A673 (cell line): ENCODE measurements around the gene IL6R. TPM values are rescaled to one million over a fixed set of nuclear protein-coding genes. Genes with fewer than 3 reads are reported as not detected.

Experiments
- BruUV-seq: library from RNA; stranded (reverse); fragments of 400-500 nt; replicated peaks from 2 replicates; lab custom pipeline; 2021; lab: Mats Ljungman, UMichigan
- CTCF ChIA-PET: fragments of 300-600 bp; sonication (Branson Sonifier 250); formaldehyde crosslinking; loops from one replicate; lab custom pipeline; 2022; ENCODE audit warnings: antibody characterized with exemption; lab: Charles Lee
- POLR2A ChIA-PET: fragments of 300-600 bp; sonication (Branson Sonifier 250); formaldehyde crosslinking; loops from one replicate; lab custom pipeline; 2022; ENCODE audit warnings: antibody characterized with exemption; ENCODE audit not compliant: low non-redundant PET; lab: Charles Lee
- DNase-seq: peaks from one replicate; pipeline ENCODE4 v3.0.0-alpha.2; 2015; ENCODE audit warnings: low spot score
- H3K27ac ChIP-seq: fragments of 200-600 bp; sonication (generic); 2 replicates; pipeline ENCODE4 v1.5.1; 2016; ENCODE audit warnings: mixed run types, low read depth, mild to moderate bottlenecking, mixed read lengths, antibody characterized with exemption, low read length; ENCODE audit not compliant: poor library complexity, severe bottlenecking
- H3K27me3 ChIP-seq: fragments of 200-600 bp; sonication (generic); replicated peaks from 2 replicates; pipeline ENCODE4 v1.6.1; 2017; ENCODE audit warnings: mixed run types, low read depth, mild to moderate bottlenecking, mixed read lengths, antibody characterized with exemption, low read length; ENCODE audit not compliant: insufficient read depth, poor library complexity
- H3K36me3 ChIP-seq: fragments of 200-600 bp; sonication (generic); 2 replicates; pipeline ENCODE4 v1.6.1; 2016; ENCODE audit warnings: mixed run types, mild to moderate bottlenecking, mixed read lengths, antibody characterized with exemption, low read length; ENCODE audit not compliant: insufficient read depth, poor library complexity, severe bottlenecking
- H3K4me1 ChIP-seq: fragments of 200-600 bp; sonication (generic); 2 replicates; pipeline ENCODE4 v1.6.1; 2017; ENCODE audit warnings: mixed run types, mild to moderate bottlenecking, mixed read lengths, antibody characterized with exemption, low read length; ENCODE audit not compliant: insufficient read depth, poor library complexity, severe bottlenecking
- H3K4me3 ChIP-seq: fragments of 200-600 bp; sonication (generic); 2 replicates; pipeline ENCODE4 v1.5.1; 2016; ENCODE audit warnings: low read depth, mixed run types, mild to moderate bottlenecking, mixed read lengths, low read length; ENCODE audit not compliant: poor library complexity, severe bottlenecking
- H3K9me3 ChIP-seq: fragments of 200-600 bp; sonication (generic); 2 replicates; pipeline ENCODE4 v1.6.1; 2016; ENCODE audit warnings: mixed run types, low read depth, mild to moderate bottlenecking, mixed read lengths, antibody characterized with exemption, low read length; ENCODE audit not compliant: poor library complexity, severe bottlenecking
- EZH2 ChIP-seq: fragments of 200-600 bp; sonication (generic); IDR thresholded peaks from 2 replicates; pipeline ENCODE4 v1.6.1; 2017; ENCODE audit warnings: borderline replicate concordance, low read depth, mild to moderate bottlenecking, mixed read lengths, antibody characterized with exemption, low read length; ENCODE audit not compliant: poor library complexity, severe bottlenecking
- intact Hi-C: fragments of 100-400 bp; cut with micrococcal nuclease; formaldehyde crosslinking; loops from one replicate; pipeline ENCODE4 v1.10.0; 2022; ENCODE audit not compliant: unreplicated experiment
- total RNA-seq: library from RNA; stranded (reverse); gene quantifications from 2 replicates; pipeline ENCODE4 v1.2.3, GENCODE V29; 2021
- TF ChIP-seq, protein P1 (sequence below): fragments of 300-800, 200-600 bp; sonication (generic); conservative IDR thresholded peaks from 2 replicates; pipeline ENCODE4 v1.5.1; 2017; ENCODE audit warnings: low read depth, mild to moderate bottlenecking, antibody characterized with exemption, low read length, moderate library complexity, mixed read lengths

The IL6R gene
- total RNA-seq, 1 experiment from 2014 or later: 1.9 TPM

DNA sequence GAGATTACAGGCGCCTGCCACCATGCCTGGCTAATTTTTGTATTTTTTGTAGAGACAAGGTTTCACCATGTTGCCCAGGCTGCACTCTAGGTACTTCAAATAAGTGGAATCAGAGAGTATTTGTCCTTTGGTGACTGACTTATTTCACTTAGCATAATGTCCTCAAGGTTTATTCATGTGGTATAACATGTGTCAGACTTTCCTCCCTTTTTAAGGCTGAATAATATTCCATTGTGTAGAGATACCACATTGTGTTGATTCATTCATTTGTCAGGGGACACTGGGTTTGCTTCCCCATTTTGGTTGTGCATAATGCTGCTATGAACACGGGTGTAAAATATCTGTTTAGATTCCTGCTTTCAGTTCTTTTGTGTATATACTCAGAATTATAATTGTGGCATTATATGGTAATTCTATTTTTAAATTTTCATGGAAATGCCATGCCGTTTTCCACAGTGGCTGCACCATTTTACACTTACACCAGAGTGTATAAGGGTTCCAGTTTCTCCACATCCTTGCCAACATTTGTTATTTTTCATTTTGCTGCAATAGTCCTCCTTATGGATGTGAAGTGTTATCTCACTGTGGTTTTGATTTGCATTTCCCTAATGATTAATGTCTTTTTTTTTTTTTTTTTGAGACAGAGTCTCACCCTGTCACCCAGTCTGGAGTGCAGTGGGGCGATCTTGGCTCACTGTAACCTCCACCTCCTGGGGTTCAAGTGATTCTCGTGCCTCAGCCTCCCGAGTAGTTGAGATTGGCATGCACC is 35.1 kb downstream of the IL6R start:
- no peak for TF ChIP-seq EZH2
- TF ChIP-seq, protein P1, sequence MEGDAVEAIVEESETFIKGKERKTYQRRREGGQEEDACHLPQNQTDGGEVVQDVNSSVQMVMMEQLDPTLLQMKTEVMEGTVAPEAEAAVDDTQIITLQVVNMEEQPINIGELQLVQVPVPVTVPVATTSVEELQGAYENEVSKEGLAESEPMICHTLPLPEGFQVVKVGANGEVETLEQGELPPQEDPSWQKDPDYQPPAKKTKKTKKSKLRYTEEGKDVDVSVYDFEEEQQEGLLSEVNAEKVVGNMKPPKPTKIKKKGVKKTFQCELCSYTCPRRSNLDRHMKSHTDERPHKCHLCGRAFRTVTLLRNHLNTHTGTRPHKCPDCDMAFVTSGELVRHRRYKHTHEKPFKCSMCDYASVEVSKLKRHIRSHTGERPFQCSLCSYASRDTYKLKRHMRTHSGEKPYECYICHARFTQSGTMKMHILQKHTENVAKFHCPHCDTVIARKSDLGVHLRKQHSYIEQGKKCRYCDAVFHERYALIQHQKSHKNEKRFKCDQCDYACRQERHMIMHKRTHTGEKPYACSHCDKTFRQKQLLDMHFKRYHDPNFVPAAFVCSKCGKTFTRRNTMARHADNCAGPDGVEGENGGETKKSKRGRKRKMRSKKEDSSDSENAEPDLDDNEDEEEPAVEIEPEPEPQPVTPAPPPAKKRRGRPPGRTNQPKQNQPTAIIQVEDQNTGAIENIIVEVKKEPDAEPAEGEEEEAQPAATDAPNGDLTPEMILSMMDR: no peak
- intact Hi-C loops: no loop called here
- no TSS peak for BruUV-seq
- DNase-seq: no peak
- no peaks in the 10 kb centered on the region for H3K9me3 ChIP-seq
- no peak overlapping the region for H3K27ac ChIP-seq
- POLR2A ChIA-PET: no interaction called here
- CTCF ChIA-PET: no interaction called here
- no peaks in the 10 kb centered on the region for H3K36me3 ChIP-seq
- H3K4me1 ChIP-seq: no peaks in the 10 kb centered on the region
- H3K4me3 ChIP-seq: no peak overlapping the region
- no peaks in the 10 kb centered on the region for H3K27me3 ChIP-seq

DNA sequence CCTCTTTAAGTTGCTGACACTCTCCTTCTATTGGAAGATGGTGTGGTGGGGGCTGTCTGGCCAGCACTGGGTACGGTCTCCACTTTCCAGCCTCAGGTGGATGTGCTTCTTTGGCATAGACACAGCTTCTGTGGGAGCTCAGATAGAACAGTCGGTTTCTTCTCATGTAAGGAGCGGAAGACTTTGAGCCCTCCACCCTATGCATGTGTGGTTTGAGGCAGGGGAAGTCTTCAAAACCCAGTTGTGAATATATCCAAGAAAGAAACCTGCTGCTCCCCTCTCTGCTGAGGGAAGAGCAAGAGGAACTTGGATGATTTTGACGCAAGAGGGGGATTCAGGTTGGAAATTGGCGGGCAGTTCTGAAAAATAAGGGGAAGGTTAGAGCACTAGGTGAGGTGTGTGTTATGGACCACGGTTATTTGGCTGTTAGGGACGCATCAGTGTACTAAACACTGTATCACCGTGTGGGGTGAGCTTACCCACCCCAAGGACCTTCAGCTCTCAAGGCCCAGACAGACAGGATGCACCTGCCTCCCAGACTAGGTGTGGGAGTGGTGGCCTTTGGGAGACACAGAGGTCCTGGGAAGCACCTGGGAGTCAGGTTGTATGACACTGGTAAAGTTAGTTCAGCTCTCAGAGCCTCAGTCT is 36.2 kb downstream of the IL6R start:
- intact Hi-C loops: no loop called here
- Histone ChIP-seq H3K27ac (no peak overlapping the region), H3K36me3 (no peaks in the 10 kb centered on the region), H3K9me3 (no peaks in the 10 kb centered on the region), H3K4me1 (no peaks in the 10 kb centered on the region), H3K4me3 (no peak overlapping the region), H3K27me3 (no peaks in the 10 kb centered on the region)
- ChIA-PET CTCF (no interaction called here), POLR2A (no interaction called here)
- TF ChIP-seq EZH2: no peak
- TF ChIP-seq, protein P1: no peak
- DNase-seq: no peak
- no TSS peak for BruUV-seq

DNA sequence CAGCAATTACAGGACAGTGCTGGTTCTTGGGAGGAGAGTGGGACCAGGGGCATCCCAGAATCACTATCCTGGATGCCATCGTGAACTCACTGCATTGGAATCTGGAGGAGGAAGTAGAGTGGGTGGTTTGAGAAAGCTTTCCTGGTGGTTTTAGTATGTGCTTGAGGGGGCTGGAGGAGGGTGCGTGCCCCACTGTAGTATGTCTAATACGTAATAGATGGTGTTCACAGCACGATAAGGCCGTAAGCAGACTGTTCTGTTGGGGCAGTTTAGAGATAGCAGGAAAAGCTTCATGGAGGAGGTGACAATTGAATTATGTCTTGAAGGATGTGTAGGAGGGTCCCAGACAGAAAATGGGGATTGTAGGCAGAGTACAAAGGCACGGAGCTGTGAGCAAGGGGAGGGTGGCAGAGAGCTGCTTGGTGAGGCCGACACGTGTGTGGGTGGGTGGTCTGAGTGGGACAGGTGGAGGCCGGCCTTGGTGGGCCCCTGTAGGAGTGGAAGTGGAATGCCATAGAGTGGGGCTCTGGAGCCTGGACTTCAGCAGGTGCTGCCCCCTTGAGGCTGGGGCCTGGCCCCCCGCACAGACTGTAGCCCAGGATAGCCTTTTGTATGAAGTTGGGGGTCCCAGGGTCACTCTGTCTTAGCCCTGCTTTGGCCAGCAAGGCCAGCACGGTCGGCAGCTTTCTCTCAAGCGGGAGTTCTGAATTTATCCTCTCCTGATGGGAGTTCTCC is 37.0 kb downstream of the IL6R start:
- H3K4me3 ChIP-seq: no peak overlapping the region
- H3K9me3 ChIP-seq: no peaks in the 10 kb centered on the region
- H3K27ac ChIP-seq: no peak overlapping the region
- no TSS peak for BruUV-seq
- POLR2A ChIA-PET: no interaction called here
- no peaks in the 10 kb centered on the region for H3K4me1 ChIP-seq
- intact Hi-C loops: no loop called here
- DNase-seq: peak; percentile 71
- CTCF ChIA-PET: interaction anchor here (0.5 to 0.7 kb wide), 2 partner anchors 37 to 807 kb away, joined by 3 to 9 read pairs; no protein-coding TSS in a partner anchor
- no peaks in the 10 kb centered on the region for H3K36me3 ChIP-seq
- no peaks in the 10 kb centered on the region for H3K27me3 ChIP-seq
- no peak for TF ChIP-seq EZH2
- TF ChIP-seq, protein P1: peak; percentile 58
